Occipital lobe (tissue), 2 donors: Measurements from ENCODE around the gene SETBP1. TPM values are rescaled to one million over a fixed set of nuclear protein-coding genes. Genes with fewer than 3 reads are reported as not detected.

Experiments
- DNase-seq: peaks from one replicate; lab custom pipeline; 2025; lab: John Stamatoyannopoulos, UW
- total RNA-seq: library from RNA; depleted of rRNA; stranded (reverse); fragments of >200 nt; gene quantifications from one replicate; pipeline ENCODE4 v1.2.3, GENCODE V29; 2014

The SETBP1 gene
- total RNA-seq, 1 donor from 2014 or later: 52.3 TPM

DNA sequence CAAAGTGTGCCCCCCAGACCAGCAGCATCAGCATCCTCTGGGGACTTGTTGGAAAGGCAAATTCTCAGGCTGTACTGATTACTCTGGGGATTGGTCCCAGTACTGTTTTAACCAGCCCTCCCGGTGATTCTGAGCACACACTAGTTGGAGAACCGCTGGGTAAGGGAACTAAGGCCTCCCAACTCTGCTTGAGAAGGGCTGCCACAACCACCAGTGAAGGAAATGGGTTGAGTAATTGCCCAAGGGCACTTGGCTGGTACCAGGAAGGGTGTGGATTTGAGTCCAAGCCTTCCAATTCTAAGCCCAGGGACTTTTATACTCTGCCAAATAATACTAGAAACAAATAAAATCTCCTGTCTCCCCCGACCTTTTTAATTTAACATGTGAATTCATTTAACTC, 219.9 kb downstream of the SETBP1 start:
- no peak for DNase-seq

DNA sequence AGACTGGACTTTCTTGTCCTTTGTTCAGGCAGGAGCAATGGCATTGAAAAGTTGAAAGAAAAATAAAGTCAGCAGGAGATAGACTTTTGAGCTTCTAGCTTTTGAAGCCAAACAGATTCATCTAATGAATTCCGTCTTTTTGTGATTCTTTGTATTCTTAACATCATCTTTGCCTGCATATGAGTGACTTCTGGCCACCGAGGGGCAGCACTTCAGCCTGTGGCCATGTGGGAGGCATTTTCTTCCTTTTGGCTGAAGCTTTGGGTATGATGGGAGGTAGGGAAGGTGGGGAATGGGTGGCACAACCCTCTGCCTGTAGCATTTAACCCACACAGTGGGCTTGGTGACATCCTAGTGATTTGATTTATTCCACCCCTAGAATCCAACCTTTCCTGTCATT, 220.6 kb downstream of the SETBP1 start:
- DNase-seq: no peak

DNA sequence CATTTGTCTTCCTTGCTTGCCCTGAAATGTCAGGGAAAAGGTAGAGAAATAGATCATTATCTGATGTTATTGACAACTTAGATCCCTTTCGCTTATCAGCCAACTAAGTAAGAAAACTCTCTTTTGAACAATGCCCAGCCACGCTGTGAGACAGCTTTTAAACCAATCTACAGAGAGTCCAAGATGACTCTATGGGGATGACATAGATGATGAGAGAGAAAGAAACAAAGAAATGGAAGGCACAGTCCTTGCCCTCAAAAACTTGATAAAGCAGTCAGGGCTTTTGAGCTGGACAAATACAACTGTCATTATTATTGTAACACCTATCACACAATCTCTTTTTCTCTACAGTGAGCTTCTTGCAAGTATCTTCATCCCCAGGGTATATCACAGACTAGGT, 222.6 kb downstream of the SETBP1 start:
- DNase-seq: no peak

DNA sequence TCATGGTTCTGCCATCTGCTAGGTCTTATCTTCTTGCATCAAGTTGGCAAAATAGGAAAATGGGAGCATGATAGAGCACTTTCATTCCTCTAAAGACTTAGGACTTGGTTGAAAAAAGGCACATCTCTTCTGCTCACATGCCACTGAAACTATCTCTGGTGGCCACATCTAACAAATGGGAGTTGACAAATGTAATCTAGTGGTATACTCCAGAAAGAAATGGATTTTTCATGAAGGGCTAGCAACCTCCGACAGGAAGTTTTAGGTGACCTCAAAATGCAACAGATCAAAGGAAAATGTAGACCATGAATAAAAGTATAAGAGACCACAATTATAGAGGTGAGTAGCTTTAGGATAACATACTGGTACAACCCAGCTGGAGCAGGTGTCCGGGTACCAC, 224.1 kb downstream of the SETBP1 start:
- DNase-seq: no peak

DNA sequence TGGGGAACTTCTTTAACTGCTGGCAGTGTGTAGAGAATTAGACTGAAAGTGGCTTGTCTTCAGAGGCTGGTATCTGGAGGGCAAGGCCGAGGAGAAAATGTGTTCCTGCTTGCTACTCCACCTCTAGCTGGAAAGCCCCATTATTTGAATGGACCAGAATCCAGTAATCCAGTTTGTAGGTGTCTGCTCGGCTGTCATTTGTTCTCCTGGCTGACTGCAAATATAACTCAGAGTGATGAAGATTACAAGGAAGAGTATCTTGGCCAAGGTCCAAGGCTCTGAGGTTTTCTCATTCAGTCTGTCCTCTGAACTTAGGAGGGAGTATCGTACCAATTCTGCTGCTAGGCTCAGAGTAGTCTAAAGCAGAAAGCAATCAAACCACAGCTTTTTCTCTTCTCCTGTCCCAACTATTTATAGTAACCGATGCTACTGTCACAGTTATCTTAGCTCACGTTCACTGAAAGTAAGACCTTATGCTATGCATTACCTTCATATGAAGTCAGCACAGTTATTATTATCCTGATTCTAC, 228.6 kb downstream of the SETBP1 start:
- no peak for DNase-seq

DNA sequence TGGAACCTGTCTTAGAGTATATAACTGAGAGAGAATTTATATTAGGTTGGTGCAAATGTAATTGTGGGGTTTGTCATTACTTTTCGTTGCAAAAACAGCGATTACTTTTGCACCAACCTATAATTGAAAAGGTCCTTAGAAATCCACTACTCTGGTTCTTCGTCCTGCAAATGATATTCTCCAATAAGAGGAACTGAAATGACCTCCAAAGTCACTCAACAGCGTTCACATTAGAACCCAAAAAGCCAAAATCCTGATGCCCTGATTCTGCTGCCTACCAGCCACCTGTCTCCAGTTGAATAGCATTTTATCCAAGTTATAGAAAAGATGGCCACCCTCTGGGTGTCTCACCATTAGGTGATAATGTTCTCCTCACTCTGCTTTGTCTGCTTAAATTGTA, 230.6 kb downstream of the SETBP1 start:
- no peak for DNase-seq

DNA sequence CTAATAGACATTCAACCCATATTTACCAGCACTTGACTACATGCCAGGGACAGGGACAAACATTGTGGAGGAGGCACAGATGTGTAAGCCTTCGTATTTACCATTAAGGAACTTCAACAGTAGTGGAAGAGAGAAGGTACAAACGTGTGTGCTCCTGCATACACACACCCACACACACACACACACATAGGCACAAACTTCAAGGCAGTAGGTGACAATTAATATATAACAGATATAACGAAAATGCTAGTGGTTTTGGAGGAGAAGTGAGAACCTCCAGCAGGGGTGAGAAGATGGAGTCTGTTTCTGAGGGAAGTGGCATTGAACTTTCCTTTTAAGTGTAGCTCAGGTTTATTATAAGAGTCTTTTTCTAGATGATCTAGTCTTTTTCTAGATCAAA, 231.1 kb downstream of the SETBP1 start:
- DNase-seq: no peak

DNA sequence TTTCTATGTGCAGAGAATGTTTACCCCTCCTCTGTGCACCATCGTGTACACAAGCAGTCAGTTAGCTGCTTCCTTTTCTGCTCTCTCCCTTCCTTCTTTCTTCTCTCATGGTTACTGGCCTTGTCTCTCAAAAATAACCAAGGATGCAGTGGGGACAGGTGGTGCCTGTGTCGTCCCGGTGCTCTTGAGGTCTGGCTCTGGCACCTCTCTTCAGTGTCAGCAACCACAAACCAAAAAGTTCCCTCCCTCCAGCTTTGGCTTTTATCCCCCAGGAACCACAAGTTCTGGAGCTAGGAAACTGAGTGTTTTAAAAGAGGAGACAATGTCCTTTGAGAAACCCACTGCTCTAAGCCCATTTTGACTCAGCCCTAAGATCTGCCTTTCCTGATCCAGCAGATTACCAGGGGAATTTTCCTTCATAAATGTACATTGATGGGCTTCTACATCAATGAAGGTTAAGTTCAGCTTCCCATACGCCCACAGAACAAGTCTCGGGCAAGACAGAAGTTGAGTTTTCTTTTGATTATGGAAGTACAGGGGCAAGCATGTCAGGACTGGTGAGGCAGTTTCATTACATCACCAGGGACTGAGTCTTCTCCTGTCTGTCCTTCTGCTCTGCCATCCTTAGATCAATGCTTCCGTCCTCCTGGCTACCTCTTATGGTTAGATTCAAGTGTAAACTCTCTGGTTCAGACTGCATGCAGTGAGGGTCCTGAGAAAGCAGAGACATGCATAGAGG, 232.2 kb downstream of the SETBP1 start:
- no peak for DNase-seq

DNA sequence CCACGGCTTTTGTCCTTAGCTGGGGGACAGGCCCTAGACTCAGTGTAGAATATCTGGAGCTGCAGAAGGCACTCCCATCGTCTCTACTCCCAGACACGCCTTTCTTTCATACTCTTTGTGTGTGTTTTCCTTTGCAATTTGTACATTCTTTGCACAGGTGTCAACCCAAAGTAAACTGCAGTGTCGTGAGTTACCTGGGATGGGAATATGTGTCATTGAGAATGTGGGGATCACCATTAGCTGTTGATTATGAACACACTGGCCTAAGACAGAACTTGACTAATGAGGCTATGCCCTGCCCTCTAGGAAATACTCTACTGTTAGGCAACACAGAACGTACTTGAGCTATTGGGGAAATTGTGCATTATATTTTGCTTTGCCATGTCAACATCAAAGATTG, 233.3 kb downstream of the SETBP1 start:
- DNase-seq: no peak

DNA sequence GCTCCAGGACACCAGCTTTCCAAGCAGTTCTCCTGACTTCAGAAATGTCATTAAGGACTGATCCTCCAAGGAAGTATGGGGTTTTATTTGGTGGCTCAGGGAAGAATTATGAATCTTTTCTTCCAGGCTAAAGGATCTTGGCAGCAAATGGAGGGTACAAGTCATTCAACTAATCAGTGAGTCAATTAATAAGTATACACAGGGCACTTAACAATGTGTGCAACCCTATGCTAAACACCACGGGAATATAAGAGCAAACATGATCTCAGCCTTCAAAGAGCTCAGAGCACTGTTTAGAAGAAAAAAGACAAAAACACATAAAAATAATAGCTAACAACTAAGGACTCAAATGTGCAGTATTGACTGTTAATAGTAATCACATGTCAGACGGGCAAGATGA, 234.5 kb downstream of the SETBP1 start:
- DNase-seq: no peak

DNA sequence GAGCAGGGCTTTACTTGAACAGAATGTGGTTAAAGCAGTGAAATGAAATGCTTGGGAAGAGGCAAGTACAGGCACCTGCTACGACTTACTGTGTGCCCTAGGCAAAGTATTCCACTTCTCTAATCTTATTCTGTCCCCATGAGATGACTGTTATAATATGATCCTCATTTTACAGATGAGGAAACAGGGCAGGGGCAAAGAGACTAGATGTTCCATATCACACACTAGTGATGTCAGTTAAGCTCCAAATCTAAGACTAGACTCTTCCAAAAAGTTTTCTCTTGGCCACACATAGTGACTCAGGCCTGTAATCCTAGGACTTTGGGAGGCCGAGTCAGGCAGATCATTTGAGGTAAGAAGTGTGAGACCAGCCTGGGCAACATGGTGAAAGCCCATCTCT, 235.0 kb downstream of the SETBP1 start:
- DNase-seq: no peak

DNA sequence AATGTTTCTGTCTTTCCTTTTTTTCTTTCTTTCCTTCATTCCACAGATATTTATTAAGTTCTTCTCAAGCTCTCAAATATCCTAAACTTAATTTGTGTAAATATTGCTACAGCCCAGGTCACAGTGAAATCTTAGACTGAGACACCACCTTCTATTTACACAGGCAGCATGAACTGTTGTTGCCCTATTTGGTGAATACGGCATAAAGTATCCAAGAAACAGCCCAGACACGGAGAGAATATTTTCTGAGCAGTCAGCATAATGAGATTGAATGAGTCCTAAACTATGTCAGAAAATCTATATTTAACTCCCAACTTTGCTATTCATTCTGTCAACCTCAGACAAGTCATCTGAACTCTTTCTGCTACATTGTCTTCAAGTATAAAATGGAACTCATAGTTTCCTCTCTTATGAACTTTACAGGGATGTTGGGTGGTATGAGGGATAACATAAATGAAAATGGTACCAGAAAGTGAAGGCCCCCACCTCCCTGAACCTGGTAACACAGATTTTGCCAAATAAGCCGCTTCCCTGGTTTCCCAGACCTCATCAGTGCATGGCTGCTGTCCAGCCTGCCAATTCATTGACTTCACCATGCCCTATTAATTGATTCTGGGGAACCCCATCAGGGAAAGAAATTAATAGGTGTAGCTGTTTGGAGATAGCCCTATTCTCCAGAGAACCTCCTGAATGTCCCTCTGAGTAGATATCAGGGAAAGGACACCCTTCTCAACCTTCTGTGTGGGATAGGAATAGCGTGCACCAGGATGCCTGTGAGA, 235.9 kb downstream of the SETBP1 start:
- DNase-seq: no peak

DNA sequence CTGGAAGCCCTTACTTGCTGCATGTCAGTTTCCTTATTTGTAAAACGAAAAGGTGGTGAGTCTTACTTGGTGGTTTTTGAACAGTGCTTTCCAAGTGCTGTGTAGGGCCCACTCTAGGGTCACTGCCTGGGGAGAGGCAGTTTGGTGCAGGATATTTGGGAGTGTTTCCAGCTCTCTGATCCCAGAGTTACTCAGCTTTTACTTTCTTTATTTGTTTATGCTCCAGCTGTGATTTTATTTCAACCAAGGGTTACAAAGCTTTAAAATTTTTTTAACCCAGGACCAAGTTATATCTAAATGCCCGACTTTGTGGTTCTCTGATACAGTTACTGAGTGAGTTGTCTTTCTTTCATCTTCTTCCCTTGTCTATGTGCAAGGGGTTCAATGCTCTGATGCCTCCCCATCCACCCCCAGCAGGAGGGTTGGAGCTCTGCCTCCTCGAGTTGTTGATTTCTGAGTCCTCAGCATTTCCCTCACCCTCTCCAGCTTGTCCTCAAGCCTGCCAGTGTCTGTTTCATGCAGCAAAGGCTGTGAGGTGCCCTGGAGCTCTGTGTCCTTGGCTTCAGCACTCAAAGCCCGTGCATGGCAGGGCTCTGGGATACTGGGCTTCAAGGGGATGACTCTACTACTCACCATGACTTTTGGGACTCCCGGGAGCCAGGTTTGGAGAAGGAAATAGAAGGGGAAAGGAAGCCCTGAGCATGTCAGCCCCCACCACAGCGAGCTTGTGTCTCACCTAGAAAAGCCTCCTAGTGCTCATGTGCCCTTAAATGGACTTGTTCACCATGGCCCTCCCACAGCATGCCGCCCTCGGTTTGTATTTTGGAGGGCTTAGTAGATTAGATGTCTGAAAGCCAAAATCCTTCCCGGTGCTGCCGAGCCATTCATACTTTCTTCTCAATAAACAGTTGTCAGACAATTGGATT, 236.8 kb downstream of the SETBP1 start:
- no peak for DNase-seq

DNA sequence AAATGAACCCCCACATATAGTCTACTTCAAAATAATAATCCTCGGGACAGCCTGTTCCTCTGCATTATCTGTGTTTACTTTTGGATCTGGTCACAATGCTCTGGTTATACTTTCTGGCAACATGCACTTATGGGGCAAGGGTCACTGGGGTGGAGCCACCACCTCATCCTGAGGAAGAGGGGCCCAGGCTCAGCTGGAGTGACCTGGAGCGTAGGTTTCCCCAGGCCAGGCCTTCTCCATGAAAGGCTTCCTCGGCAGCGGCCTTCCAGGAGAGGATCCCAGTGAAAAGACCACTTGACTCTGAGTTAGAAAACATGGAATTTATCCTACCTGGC, 237.4 kb downstream of the SETBP1 start:
- DNase-seq: no peak

DNA sequence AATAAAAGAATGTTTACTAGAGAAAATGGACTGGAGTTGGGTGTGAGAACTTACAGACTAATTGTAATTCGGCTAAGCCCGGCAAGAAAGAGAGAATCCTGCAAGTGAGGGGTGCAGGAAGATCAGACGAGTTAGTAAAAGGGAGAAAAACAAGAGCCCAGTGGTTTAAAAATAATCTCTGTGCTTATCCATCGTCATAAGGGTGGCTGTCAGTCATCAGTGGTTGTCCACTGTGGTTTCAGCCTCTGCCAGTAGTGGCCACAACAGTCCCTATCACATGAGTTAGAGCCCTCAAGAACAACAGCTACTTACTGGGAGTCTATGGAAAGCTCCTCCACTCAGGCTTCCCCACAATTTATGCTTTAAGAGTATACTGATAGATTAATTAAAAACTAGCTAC, 239.8 kb downstream of the SETBP1 start:
- no peak for DNase-seq

DNA sequence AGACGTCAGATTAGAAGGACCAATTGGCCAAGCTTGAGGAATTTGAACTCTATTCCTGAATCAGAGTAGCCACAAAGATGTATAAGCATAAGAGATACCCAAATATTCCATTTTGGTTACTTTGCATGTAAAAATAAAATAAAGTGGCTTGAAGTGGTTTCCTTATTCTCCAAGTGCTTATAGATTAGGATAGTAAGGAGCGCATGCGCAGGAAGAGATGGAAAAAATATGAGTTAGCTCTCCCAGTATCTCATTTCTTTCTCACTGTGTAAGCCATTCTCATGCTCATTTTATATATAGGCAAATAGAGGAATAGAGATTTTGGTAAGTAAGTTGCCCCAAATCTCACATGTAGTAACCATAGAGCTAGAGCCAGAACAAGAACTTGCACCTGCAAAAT, 241.3 kb downstream of the SETBP1 start:
- DNase-seq: no peak

DNA sequence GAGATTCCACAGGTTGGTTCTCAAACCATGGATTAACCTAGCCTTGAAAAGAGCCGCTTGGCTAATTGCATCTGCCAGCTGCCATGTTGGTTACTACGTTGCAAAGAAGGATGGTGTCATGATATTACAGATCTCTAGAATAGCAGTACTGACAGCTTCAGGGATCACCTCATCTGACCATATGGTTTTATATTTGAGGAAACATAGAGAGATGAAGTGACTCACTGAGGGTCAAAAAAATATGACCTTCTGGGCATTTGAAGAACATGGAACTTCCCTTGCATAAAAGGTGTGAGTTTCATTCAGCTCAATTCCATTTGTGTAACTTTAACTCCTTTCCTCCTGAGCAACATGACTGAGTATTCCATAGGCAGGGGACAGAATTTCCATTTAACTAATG, 242.3 kb downstream of the SETBP1 start:
- DNase-seq: no peak

DNA sequence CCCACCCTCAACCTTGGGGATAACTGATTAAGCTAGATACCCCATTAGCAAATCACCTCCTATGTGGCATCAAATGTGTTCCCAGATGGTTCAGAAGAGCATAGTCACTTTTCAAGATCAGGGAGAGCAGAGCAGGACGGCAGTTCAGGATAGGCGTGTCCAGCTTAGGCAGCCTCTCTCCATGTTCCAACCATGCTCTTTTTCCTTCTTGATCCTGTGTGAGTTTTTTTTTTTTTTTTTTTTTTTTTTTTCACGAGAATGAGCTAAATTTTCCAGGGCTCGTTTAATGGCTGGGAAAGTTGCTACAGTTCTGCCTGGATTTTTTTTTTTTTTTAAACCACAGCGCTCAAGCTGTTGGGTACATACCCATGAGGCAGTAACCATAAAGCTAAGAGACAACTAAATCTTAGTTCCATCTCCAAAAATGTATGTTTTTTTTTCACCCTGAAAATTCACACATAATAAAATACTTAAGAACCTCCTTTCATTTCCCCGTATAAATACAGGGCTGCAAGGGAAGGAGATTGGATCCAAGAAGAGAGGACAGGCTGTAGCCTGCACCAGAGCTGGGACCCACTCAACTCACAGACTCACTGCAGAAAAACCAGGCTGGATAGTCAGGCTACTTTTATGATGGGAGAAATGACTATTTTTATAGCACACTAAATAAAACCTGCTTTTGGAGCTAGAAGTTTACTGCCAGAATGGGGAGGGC, 244.3 kb downstream of the SETBP1 start:
- no peak for DNase-seq

DNA sequence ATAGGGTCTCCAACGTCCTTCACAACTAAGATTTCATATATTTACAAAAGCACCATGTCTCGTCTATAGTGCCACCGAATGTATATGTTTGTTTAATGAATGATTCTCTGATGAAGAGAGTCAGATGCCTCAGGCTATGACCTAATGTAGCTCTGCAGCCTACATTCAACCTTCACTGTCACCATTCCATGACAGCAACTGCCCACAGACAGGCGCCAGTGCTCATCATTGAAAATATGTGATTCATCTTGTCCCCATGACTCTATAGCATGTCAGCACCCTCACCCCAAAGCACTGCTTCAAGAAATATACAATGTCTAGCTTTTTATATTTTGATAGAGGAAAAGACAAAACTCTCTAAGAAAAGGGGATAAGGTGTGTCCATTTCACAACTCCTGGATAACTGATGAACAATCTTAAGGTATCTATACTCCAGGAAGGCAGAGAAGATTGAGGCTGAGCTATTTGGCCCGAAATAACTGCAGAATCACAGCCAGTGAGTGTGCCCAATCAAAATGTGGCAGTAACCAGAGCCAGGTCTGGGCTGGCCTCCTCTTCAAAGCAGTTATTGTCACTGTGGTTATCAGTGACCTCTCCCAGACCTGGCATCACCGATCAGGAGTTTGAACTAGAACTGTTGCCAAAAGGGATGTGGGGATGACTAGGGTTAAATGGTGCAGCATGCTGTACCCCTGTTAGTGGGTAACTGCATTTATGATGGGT, 246.6 kb downstream of the SETBP1 start:
- no peak for DNase-seq

DNA sequence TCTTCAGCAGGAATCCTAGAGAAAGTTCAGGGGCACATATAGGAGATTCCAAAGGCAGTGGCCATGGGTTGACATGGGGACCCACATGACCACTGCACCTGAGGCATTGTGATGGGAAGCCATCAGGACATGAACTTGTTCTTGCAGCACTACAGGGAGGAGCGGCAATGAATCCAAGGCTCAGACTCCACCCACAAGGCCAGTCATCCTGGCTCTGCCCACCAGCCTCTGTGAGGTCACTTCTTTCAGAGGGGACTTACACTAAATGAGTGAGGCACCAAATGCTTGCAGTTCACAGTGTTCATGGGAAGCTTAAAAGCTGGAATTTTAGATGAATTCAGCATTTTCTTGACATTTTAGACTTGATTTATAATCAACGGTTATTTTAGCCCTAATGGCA, 254.2 kb downstream of the SETBP1 start:
- DNase-seq: no peak

DNA sequence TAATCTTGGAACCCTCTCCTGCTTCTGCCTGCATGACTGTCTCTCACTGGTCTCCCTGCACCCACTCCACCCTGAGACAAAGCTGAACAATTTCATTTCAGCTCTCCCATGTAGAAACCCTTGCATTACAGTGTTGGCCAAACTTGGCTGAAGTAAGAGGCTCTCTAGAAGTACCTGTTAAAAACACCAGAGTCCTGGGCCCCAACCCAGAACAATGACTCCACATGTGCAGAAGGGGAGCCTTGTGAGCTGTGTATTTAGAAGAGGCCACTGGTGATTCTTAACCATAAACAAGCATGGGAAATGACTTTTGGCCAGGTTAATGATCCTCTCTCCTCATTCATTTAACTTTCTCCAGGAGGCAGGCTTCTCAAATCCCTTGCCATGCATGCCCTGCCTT, 254.8 kb downstream of the SETBP1 start:
- no peak for DNase-seq
